Measurements from ENCODE around the gene ADCY4. TPM values are rescaled to one million over a fixed set of nuclear protein-coding genes. Genes with fewer than 3 reads are reported as not detected.

Gene ADCY4
- total RNA-seq, 4 donors from 2014 or later, result 16.5 to 103 (median 28.8) TPM

GRCh38 chr14:24325041-24325530, 9.8 kb downstream of the ADCY4 start:
- TF ChIP-seq CTCF (IDR thresholded peaks at IDR 0.05; ENCODE audit: low read depth), result no peak

GRCh38 chr14:24324024-24324423, 10.8 kb downstream of the ADCY4 start:
- TF ChIP-seq CTCF (IDR thresholded peaks at IDR 0.05; ENCODE audit: low read depth), result no peak

- TF ChIP-seq CTCF (IDR thresholded peaks at IDR 0.05; ENCODE audit: low read depth), result no peak
Observed at GRCh38 chr14:24323341-24323740, 11.5 kb downstream of the ADCY4 start.

- TF ChIP-seq CTCF (IDR thresholded peaks at IDR 0.05; ENCODE audit: low read depth), result no peak
Observed at GRCh38 chr14:24322672-24323071, 12.2 kb downstream of the ADCY4 start.

- TF ChIP-seq CTCF (IDR thresholded peaks at IDR 0.05; ENCODE audit: low read depth), result no peak
Observed at GRCh38 chr14:24321212-24321975, 13.5 kb downstream of the ADCY4 start.

- TF ChIP-seq CTCF (IDR thresholded peaks at IDR 0.05; ENCODE audit: low read depth), result no peak
Observed at GRCh38 chr14:24317141-24317928, 17.5 kb downstream of the ADCY4 start.

GRCh38 chr14:24316597-24316950, 18.3 kb downstream of the ADCY4 start:
- no peak for TF ChIP-seq CTCF (IDR thresholded peaks at IDR 0.05; ENCODE audit: low read depth)
